ENCODE results near the gene CANT1.
"Not testable (repeated sequence)": the region's sequence is repeated elsewhere in the genome, so short reads cannot be mapped to it uniquely, and the experiment has no call there.

Gene CANT1

DNA sequence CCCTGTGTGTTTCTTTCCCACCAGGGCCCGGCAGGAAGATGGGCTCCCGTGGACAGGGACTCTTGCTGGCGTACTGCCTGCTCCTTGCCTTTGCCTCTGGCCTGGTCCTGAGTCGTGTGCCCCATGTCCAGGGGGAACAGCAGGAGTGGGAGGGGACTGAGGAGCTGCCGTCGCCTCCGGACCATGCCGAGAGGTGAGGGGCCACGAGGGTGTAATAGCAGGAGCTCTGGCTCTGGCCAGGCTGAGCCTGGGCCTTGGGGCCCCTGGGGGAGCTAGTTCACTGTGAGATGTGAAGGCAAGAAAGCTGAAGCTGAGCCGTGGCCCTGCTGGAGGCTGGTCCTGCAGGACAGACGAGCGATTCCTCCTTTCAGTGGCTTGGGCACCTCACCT lies 34.4 kb upstream of the CANT1 start:
- DNase-seq (ENCODE audit: low read depth in 1 of 2, low spot score in 1 of 2), result no peak

DNA sequence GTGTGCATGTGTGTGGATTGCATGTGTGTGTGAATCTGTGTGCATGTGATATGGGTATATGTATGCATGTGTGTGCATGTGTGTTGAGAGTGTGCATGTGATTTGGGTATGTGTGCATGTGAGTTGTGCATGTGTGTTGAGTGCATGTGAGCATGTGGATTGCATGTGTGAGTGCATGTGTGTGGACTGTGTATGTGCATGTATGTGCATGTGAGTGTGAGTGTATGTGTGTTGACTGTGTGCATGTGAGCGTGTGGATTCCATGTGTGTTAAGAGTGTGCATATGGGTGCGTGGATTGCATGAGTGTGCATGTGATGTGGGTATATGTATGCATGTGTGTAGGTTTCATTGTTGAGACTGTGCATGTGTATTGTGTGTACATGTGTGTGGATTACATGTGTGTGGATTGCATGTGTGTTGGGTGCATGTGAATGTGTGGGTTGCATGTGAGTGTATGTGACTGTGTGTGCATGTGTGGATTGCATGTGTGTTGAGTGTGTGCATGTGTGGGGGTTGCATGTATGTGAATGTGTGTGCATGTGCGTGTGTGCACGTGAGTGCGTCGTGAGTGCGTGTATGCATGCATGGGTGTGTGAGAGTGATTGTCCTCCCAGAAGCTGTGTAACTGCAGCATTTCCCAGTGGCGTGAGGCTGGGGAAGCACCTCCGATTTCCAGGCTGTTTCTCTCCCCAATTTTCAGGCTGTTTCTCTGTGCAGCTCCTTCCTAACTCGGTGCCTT lies 33.8 kb upstream of the CANT1 start:
- no peak for DNase-seq (ENCODE audit: low read depth in 1 of 2, low spot score in 1 of 2)

DNA sequence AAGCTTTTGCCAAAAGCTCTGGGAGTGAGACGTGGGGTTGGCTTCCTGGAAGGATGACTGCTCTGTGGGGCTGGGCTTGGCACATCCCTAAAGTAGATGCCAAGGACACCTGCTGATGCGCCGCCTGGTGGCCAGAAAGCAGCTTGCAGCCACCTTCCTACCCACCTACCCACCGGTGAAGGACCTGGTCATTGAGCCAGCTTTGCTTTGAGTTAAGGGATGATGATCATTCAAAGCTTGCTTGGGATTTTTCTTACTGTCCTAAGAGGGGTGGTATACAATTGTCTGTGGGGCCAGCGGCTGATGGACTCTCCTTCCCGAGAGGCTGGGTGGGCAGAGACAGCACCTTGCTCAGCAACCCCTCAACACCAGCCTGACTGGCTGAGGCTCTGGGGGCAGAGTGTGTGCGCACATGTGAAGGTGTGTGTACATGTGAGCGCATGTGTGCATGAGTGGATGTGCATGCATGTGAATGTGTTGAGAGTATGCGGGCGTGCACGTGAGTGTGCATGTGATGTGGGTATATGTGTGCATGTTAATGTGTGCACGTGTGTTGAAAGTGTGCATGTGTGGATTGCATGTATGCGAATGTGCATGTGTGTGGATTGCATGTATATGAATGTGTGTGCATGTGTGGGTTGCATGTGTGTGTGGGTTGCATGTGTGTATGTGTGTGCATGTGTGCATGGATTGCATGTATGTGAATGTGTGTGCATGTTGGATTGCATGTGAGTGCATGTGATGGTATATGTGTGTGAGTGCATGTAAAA lies 33.0 kb upstream of the CANT1 start:
- DNase-seq (ENCODE audit: low read depth in 1 of 2, low spot score in 1 of 2), result peak; percentile 44 to 60

DNA sequence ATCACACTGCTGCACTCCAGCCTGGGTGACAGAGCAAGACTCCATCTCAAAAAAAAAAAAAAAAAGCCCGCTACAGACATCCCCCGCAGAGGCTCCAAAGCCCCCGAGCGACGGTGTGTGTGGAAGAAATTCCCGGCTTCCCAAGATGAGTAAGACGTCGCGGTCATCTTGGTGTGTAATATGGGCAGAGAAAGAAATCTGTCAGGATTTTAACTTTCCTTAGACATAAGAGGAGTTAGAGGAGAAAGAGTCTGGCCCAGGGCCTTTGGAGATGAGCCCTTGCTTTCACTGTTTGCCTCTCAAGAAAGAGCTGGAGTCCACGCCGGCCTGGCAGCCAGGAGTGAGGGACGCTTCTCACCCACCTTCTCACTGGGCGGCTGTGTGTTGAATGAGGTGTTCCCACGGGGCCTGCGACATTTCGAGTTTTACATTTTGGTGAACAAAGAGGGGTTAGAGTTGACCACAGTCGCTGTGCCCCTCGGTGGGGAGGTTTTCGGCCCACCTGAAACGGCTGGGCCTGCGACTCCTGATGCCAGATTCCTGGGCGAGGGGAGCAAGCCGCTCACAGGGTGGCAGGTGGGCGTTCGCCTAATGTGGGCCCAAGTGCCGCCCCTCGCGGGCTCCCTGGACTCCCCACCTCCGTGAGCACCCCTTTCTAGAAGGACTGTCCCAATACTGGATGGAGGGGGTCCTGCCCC lies 32.3 kb upstream of the CANT1 start:
- no peak for DNase-seq (ENCODE audit: low read depth in 1 of 2, low spot score in 1 of 2)

DNA sequence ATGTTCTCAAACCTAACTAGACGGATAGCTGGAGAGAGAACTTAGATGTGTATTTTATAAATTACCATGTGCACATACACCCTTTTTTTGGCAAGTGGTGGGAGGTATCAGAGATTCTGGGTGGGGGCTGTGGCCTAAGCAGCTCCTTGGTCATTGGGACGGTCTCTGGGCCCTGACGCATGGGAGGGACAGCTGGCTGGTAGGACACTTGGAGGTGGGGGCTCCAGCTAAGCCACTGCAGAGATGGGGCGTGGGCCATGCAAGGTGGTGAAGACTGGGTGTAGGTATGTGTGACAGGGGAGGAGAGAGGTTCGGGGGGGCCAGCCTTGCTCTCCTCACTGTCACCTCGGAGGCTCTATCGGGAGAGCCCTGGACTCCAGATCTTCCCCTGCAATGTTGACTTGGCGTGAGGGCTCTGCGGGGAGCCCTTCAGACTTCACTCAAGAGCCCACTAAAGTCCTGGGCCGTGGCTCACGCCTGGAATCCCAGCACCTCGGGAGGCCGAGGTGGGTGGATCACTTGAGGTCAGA lies 31.5 kb upstream of the CANT1 start:
- DNase-seq (ENCODE audit: low read depth in 1 of 2, low spot score in 1 of 2), result no peak

DNA sequence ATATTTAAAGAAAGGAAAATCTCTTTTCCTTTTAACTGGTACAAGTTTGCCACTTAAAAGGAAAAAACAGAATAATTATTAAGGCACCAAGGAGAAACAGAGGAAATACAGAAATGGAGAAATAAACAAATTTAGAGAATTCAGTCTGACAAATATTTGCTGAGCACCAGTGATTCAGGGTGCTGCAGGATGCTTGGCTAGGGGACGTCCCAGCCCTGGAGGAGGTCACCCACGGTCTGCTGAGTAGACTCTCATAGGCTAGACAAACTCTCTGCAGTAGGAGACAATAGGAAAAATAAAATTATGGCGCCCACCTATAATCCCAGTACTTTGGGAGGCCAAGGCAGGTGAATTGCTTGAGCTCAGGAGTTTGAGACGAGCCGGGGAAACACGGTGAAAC lies 30.3 kb upstream of the CANT1 start:
- no peak for DNase-seq (ENCODE audit: low read depth in 1 of 2, low spot score in 1 of 2)

DNA sequence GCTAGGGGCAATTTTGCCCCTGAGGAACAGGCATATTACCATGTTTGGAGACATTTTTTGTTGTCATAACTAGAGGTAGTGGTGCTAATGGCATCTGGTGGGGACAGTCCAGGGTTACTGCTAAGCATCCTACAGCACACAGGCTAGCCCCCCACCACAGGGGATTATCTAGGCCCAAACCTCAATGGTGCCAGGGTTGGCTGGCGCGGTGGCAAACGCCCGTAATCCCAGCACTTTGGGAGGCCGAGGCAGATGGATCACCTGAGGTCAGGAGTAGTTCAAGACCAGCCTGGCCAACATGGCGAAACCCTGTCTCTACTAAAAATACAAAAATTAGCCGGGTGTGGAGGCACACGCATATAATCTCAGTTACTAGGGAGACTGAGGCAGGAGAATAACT lies 29.6 kb upstream of the CANT1 start:
- DNase-seq (ENCODE audit: low read depth in 1 of 2, low spot score in 1 of 2), result no peak

DNA sequence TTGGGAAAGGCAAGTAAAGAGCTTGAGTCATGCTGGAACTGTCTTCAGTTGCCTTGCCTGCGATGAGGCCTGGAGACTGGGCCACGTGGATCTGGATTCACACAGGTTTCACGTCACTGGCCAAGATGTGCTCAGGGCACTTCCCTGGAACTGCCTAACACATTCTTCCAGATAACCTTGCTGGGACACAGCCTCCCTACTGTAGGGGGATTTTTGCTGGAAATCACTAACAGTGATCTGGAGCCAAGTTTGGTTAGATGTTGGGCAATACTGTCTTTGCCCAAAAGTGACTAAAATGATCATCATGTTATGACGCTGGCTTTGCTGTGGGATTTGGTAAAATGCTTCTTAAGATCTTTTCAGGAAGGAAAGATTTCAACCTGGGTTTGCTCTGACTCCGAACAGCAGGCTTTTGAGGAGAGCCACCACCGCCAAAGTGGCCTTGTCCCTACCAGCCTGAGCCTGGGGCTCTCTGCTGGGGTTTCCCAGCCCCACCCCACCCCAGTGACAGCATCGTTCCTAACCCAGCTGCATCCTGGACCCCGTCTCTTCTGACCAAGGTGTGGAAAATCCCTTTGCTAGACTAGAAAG lies 29.1 kb upstream of the CANT1 start:
- no peak for DNase-seq (ENCODE audit: low read depth in 1 of 2, low spot score in 1 of 2)

DNA sequence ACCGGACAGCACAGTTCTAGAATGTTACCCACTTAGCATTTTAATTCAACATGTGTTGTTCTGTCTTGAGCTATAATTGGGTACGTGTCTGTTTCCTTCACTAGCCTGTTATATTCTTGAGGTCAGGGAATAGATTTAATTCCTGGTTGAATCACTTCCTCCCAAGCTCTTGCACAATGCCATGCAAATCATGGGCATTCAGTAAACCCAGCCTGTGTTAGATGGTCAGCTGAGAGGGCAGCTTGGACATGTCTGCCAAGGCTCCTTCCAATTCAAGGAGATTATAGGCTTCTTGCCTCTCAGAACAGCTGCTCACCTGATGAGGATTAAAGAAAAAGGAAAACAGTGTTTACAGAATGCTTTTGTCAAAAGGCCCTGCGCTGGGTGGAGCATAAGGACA lies 27.0 kb upstream of the CANT1 start:
- DNase-seq (ENCODE audit: low read depth in 1 of 2, low spot score in 1 of 2), result no peak

DNA sequence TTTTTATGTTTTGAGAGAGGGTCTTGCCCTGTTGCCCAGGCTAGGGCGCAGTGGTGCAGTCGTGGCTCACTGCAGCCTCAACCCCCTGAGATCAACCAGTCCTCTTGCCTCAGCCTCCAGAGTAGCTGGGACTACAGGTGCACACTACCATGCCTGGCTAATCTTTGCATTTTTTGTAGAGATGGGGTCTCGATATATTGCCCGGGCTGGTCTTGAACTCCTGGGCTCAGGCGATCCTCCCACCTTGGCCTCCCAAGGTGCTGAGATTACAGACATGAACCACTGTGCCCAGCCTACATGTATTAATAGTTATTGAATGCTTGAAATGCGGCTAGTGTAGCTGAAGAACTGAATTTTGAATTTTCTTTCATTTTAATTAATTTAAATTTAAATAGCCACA lies 26.6 kb upstream of the CANT1 start:
- no peak for DNase-seq (ENCODE audit: low read depth in 1 of 2, low spot score in 1 of 2)

DNA sequence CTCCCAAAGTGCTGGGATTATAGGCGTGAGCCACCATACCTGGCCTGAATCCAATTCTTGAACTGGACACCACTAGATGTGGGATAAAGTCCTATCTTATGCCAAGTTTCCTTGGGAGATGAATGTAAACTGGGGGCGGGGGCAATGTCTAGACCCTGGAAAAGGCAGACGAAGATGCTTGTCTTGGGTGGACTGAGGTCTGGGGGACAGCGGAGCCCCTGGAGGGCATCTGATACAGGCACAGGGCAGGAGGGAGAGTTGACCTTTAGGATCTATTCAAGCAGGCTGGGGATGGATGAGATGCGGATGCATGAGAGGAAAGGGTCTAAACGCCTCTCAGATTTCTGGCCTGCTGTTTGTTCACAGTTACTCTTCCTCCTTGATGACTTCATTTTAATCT lies 26.1 kb upstream of the CANT1 start:
- no peak for DNase-seq (ENCODE audit: low read depth in 1 of 2, low spot score in 1 of 2)

DNA sequence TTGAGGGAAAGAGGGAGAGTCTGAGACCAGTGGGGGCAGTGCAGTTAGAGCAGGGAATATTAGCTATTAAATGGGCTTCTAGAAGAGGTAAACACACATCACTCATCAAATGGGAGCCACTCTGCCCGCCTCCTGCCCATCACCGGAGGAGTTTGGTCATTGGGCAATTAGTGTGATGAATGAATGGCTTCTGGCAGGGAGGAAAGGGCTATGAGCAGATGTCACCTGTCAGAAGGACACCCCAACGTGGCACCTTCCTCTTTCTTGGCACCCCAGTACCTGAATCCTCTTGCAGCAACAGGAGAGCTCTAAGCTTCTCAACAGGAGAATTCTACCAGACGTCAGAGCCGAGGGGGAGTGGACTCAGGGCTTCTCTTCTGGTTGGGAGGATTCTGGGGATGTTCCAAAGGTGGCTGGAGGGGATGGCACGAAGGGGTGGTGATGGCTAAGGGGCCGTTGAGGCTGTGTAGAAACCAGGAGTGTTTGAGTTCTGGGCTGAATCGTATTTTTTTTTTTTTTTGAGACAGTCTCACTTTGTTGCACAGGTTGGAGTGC lies 25.4 kb upstream of the CANT1 start:
- no peak for DNase-seq (ENCODE audit: low read depth in 1 of 2, low spot score in 1 of 2)

DNA sequence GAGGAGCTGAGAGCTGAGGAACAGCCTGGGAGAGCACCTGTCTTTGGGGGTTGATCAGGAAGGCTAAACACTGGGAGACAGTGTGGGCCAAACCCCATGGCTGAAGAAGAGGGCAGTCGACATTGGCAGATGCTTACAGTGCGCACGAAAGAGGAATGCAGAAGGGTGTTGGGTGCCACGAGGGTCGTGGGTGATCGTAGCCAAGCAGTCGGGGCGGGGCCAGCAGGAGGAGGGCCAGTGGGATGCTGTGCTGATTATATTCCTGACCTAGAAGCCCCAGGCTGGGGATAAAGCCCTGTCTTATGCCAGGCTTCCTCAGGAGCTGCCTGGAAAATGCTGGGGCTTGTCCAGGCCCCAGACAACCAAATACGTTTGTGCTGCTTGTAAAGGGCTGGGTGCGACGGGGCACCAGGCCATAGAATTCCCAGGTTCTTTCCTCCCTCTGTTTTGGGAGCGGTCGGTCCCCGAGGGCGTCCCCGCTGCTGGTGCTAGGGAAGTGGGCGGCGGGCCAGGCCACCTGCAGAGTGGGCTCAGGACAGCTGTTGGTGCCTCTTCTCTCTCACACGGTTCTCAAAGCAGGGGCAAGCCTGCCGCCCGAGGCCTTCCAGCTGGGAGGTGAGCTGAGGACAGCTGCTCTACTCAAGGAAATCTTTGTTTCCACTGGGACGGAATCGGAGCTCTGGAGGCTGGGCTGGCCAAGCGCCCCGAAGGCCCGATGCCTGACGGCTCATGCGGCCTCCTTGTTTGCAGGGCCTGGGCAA lies 24.4 kb upstream of the CANT1 start:
- no peak for DNase-seq (ENCODE audit: low read depth in 1 of 2, low spot score in 1 of 2)

DNA sequence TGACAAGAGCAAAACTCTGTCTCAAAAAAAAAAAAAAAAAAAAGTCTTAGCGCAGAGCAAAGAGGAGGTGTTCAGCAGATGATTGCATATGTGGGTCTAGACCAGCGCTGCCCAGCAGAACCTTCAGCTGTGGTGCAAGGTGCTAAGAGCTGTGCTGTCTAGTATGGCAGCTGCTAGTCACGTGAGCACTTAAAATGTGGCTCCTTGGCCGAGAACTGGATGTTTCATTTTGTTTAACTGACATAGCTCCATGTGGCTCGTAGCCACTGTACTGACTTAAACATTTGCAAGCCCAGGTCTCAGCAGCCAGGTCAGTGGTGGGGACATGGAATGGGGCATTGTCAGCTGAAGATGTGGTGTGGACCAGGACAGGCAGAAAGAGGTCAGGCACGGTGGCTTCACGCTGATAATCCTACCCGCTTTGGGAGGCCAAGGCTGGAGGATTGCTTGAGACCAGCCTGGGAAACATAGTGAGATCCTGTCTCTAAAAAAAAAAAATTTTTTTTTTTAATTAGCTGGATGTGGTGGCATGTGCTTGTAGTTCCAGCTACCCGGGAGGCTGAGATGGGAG lies 23.6 kb upstream of the CANT1 start:
- no peak for DNase-seq (ENCODE audit: low read depth in 1 of 2, low spot score in 1 of 2)

DNA sequence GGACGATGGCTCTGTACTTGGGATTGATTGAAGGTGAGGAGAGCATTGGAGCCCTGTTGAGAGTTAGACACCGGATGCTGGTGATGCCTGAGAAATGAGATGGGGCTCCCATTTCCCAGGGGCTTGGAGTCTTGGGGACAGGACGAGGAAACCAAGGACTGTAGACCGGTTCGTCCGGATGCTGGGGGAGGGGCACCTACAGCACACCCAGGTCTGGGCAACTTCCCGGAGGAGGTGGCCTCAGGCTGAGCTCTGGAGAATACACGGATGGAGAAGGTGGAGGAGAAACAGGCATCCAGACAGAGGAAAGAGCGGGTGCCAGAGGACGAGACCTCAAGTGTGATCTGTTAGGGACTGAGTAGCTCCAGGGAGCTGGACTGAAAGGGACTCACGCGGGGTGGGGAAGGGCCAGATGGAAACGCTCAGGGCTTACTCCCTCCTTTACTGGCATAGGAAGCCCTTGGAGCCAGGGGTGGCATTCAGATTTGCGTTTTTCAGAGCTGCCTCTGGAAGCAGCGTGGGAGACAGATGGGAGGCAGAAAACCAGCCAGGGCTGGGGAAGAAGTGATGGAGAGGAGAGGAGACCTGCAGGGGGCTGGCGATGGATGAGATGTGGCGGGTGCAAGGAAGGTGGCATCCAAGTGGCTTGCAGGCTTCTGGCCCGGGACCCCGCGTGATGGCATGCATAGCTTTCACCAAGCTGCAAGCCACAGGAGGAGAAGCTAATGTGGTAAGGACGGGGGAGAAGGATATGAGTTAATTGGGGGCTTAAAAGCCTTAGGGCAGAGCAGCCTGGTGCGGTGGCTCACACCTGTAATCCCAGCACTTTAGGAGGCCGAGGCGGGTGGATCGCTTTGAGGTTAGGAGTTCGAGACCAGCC lies 22.7 kb upstream of the CANT1 start:
- DNase-seq (ENCODE audit: low read depth in 1 of 2, low spot score in 1 of 2), result no peak

DNA sequence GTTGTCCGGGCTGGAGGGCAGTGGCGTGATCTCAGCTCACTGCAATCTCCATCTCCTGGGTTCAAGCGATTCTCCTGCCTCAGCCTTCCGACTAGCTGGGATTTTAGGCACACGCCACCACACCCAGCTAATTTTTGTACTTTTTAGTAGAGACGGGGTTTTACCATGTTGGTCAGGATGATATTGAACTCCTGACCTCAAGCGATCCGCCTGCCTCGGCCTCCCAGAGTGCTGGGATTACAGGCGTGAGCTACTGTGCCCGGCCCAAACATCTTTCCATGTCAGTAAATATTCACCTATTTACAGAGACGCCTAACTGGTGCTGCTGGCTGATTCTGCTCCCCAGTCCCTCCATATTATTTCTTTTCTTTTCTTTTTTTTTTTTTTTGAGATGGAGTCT lies 21.1 kb upstream of the CANT1 start:
- not testable (repeated sequence) for DNase-seq (ENCODE audit: low read depth in 1 of 2, low spot score in 1 of 2)

DNA sequence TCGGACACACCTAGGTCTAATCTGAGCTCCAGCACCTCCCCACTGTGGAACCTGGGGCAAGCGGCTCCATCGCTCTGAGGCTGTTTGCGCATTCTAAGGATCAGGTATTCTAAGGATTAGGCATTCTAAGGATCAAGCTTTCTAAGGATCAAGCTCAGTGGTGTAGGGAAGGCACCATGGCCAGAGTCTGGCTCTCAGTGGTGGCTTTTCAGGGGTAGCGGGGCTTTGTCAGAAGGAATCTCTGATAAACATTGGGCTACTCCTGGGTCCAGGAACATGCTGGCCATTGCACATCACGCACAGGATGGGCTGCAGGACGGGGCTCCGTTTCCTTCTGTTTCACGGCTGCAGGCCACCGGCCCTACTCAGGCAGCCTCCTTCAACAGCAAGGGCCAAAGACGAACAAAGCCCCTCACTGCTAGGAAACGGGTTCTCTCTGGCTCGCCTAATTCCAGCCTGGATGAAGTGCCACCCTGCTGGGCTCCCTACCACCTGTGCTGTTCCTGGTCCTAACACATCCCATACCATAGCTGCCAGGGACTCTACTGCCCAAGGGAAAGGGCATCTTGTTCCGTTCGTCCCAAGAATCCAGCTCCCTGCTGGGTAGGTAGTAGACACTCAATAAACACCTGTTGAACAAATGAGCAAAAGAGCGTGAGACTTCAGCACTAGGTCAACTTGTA lies 19.9 kb upstream of the CANT1 start:
- no peak for DNase-seq (ENCODE audit: low read depth in 1 of 2, low spot score in 1 of 2)

DNA sequence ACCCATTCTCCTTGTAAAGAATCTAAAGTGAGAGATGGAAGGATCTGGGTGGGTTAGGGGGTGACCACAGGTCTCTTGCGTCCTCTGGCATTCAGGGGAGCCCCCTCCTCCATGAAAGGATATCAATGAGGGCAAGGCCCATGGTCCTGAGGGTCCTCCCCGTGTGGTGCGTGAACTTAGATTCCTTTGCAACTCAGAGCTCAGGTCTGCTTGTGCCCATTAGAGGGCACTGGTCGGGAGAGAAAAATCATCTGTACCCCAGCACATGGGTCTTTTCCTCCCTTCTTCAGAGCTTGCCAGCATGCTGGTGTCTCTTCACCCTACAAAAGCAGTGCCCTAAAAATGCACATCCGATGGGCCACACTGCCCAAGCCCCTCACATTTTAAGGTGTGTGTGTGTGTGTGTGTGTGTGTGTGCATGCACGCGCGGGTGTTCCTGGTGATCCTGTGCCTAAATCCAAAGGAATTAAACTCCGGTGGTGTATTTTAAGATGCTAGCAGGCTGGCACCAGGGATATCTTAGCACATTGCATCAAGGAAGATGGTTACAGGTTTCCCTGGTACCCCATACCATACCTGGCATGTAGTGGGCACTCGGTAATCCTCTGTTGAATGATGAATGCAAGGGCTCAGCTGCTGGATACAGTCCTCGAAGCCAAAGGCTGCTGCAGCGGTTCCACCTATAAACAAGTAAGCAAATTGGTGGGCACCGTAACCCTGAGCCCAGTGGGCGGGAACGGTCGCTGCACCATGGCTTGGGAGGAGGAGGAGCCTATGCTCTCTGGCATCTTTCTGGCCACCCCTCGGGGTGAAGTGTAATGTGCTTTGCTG lies 19.1 kb upstream of the CANT1 start:
- DNase-seq (ENCODE audit: low read depth in 1 of 2, low spot score in 1 of 2), result no peak

Data from stimulated activated CD4-positive, alpha-beta T cell treated with anti-CD3 and anti-CD28 coated beads, Interleukin-15, amount 100 ng/mL, for 1 hour (primary cell).